Measurements from ENCODE around the gene GH2. TPM values are rescaled to one million over a fixed set of nuclear protein-coding genes. Genes with fewer than 3 reads are reported as not detected.

GH2 gene
- total and polyA plus RNA-seq, 4 donors, result not detected

DNA sequence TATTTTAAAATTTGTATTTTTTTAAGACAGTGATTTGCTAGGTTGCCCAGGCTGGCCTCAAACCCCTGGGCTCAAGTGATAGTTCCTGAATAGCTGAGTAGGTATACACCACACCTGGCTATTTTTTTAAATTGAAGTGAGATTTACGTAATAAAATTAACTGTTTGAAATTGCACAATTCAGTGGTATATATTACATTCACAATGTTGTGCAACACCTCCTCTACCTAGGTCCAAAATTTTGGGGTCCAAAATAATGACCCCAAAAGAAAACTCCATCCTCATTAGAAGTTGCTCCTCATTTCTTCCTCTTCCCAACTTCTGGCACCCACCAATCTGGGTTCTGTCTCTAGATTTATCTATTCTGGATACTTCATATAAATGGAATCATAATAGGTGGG is 36.2 kb downstream of the GH2 start:
- Histone ChIP-seq H3K4me3 (ENCODE audit: low read depth in 1 of 3, low read length in 3 of 3) (no peak overlapping the region), H3K27ac (ENCODE audit: low read depth in 1 of 2, low read length in 2 of 2) (no peak overlapping the region), H3K27me3 (ENCODE audit: control insufficient read depth in 4 of 4, insufficient read depth in 4 of 4, low read length in 3 of 4) (no peaks in the 10 kb centered on the region), H3K9me3 (ENCODE audit: control insufficient read depth in 4 of 4, low read length in 3 of 4) (no peaks in the 10 kb centered on the region), H3K9ac (ENCODE audit: low read depth in 1 of 2, low read length in 2 of 2) (no peak overlapping the region), H3K36me3 (ENCODE audit: control insufficient read depth in 4 of 4, insufficient read depth in 3 of 4, low read depth in 1 of 4, low read length in 3 of 4) (no peaks in the 10 kb centered on the region), H3K4me1 (ENCODE audit: control insufficient read depth in 4 of 4, insufficient read depth in 4 of 4, low read length in 3 of 4) (peaks cover 6 to 23% (median 16%) of the 10 kb centered on the region in 4 donors)
- DNase-seq (ENCODE audit: low spot score), result no peak
- 1% methylated on average over 1 of the region's 1 CpG for WGBS
- TF ChIP-seq, protein P1, sequence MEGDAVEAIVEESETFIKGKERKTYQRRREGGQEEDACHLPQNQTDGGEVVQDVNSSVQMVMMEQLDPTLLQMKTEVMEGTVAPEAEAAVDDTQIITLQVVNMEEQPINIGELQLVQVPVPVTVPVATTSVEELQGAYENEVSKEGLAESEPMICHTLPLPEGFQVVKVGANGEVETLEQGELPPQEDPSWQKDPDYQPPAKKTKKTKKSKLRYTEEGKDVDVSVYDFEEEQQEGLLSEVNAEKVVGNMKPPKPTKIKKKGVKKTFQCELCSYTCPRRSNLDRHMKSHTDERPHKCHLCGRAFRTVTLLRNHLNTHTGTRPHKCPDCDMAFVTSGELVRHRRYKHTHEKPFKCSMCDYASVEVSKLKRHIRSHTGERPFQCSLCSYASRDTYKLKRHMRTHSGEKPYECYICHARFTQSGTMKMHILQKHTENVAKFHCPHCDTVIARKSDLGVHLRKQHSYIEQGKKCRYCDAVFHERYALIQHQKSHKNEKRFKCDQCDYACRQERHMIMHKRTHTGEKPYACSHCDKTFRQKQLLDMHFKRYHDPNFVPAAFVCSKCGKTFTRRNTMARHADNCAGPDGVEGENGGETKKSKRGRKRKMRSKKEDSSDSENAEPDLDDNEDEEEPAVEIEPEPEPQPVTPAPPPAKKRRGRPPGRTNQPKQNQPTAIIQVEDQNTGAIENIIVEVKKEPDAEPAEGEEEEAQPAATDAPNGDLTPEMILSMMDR (IDR thresholded peaks at IDR 0.05; ENCODE audit: low read depth, low read length, missing input control), result no peak
- TF ChIP-seq EGR1 (IDR thresholded peaks at IDR 0.05; ENCODE audit: low read depth in 2 of 2) (no peak), SP1 (IDR thresholded peaks at IDR 0.05) (no peak), YY1 (IDR thresholded peaks at IDR 0.05) (no peak), HNF4A (conservative IDR thresholded peaks at IDR 0.05) (no peak), TAF1 (conservative IDR thresholded peaks at IDR 0.05) (no peak), GABPA (IDR thresholded peaks at IDR 0.05 in 1 of 2, conservative IDR thresholded peaks at IDR 0.05 in 1 of 2) (no peak)
- TF ChIP-seq, protein P2, sequence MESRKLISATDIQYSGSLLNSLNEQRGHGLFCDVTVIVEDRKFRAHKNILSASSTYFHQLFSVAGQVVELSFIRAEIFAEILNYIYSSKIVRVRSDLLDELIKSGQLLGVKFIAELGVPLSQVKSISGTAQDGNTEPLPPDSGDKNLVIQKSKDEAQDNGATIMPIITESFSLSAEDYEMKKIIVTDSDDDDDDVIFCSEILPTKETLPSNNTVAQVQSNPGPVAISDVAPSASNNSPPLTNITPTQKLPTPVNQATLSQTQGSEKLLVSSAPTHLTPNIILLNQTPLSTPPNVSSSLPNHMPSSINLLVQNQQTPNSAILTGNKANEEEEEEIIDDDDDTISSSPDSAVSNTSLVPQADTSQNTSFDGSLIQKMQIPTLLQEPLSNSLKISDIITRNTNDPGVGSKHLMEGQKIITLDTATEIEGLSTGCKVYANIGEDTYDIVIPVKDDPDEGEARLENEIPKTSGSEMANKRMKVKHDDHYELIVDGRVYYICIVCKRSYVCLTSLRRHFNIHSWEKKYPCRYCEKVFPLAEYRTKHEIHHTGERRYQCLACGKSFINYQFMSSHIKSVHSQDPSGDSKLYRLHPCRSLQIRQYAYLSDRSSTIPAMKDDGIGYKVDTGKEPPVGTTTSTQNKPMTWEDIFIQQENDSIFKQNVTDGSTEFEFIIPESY (IDR thresholded peaks at IDR 0.05), result no peak

DNA sequence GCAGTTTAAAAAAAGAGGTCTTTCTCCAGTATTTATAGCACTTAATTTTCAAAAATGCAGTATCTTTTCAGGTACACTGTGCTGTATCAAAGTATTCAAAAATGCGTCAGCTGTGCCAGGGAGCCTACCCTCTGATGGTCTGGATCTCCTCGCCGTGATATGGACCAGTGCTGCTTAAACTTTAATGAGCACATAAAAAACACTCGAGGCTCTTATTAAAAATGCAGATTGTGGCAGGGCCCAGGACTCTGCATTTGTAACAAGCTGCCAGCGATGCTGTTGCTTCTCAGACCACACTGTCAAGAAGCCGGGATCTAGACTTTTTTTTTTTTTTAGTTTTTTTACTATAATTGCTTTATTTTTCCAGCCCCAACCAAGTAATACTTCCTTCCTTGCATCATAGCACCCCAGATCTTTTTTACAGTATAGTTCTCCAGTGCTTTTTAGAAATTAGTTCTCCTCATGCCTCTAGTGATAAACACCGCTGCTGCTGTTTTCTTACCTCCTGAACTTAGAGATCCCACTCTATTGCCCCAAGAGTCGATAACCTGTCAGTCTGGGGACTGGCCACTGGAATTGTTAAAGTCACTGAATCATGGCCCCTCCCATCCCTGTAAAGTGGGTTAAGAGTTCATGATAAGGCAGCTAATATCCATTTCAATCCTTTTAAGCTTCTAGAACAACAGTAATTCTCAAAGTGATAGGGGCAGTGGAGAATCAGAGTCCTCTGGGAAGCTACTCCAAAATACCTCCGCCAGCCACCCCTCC is 37.6 kb downstream of the GH2 start:
- peak overlapping the region in 1 of 2 donors; percentile 77 for H3K9ac ChIP-seq (ENCODE audit: low read depth in 1 of 2, low read length in 2 of 2)
- H3K27ac ChIP-seq (ENCODE audit: low read depth in 1 of 2, low read length in 2 of 2), result peak overlapping the region; percentile 84 to 86
- WGBS, result 77% methylated on average over 9 of the region's 9 CpGs
- H3K27me3 ChIP-seq (ENCODE audit: control insufficient read depth in 4 of 4, insufficient read depth in 4 of 4, low read length in 3 of 4), result no peaks in the 10 kb centered on the region
- DNase-seq (ENCODE audit: low spot score), result no peak
- H3K36me3 ChIP-seq (ENCODE audit: control insufficient read depth in 4 of 4, insufficient read depth in 3 of 4, low read depth in 1 of 4, low read length in 3 of 4), result no peaks in the 10 kb centered on the region
- H3K4me1 ChIP-seq (ENCODE audit: control insufficient read depth in 4 of 4, insufficient read depth in 4 of 4, low read length in 3 of 4), result peaks cover 14 to 31% (median 28%) of the 10 kb centered on the region in 4 donors
- no peaks in the 10 kb centered on the region for H3K9me3 ChIP-seq (ENCODE audit: control insufficient read depth in 4 of 4, low read length in 3 of 4)
- H3K4me3 ChIP-seq (ENCODE audit: low read depth in 1 of 3, low read length in 3 of 3), result peak overlapping the region in 2 of 3 donors; percentile 57 to 80
- TF ChIP-seq, protein P3, sequence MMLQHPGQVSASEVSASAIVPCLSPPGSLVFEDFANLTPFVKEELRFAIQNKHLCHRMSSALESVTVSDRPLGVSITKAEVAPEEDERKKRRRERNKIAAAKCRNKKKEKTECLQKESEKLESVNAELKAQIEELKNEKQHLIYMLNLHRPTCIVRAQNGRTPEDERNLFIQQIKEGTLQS (IDR thresholded peaks at IDR 0.05), result no peak
- no peak for TF ChIP-seq RAD21 (IDR thresholded peaks at IDR 0.05)
- no peak for TF ChIP-seq EGR1 (IDR thresholded peaks at IDR 0.05; ENCODE audit: low read depth in 2 of 2)
- no peak for TF ChIP-seq GABPA (IDR thresholded peaks at IDR 0.05 in 1 of 2, conservative IDR thresholded peaks at IDR 0.05 in 1 of 2)
- TF ChIP-seq MAX (IDR thresholded peaks at IDR 0.05), result no peak
- no peak for TF ChIP-seq TAF1 (conservative IDR thresholded peaks at IDR 0.05)
- no peak for TF ChIP-seq RXRA (IDR thresholded peaks at IDR 0.05)
- TF ChIP-seq JUND (IDR thresholded peaks at IDR 0.05), result no peak
- no peak for TF ChIP-seq FOXA2 (IDR thresholded peaks at IDR 0.05)
- TF ChIP-seq SP1 (IDR thresholded peaks at IDR 0.05), result no peak
- no peak for TF ChIP-seq HNF4A (conservative IDR thresholded peaks at IDR 0.05)
- no peak for TF ChIP-seq FOXA1 (IDR thresholded peaks at IDR 0.05)
- TF ChIP-seq HNF4G (IDR thresholded peaks at IDR 0.05), result no peak
- TF ChIP-seq NR2F2 (IDR thresholded peaks at IDR 0.05), result no peak
- no peak for TF ChIP-seq REST (IDR thresholded peaks at IDR 0.05)
- TF ChIP-seq YY1 (IDR thresholded peaks at IDR 0.05), result no peak
- TF ChIP-seq, protein P2 (IDR thresholded peaks at IDR 0.05), result no peak
- TF ChIP-seq, protein P1 (IDR thresholded peaks at IDR 0.05; ENCODE audit: low read depth, low read length, missing input control), result no peak

Data from liver (tissue), 9 donors.